Forelimb muscle (tissue), 1 donor: ENCODE data around the gene POM121. TPM values are rescaled to one million over a fixed set of nuclear protein-coding genes. Genes with fewer than 3 reads are reported as not detected.
"Not testable (repeated sequence)": the region's sequence is repeated elsewhere in the genome, so short reads cannot be mapped to it uniquely, and the experiment has no call there.

Experiments used
- DNase-seq: peaks from one replicate; pipeline ENCODE4 v3.0.0-alpha.2; 2013; ENCODE audit warnings: low read depth
- polyA plus RNA-seq: library from polyadenylated mRNA; unstranded; fragments of 120-200 nt; gene quantifications from one replicate; pipeline ENCODE4 v1.2.1, GENCODE V29; 2013; ENCODE audit not compliant: insufficient read length

Gene POM121
- polyA plus RNA-seq: 29.2 TPM

- peak; percentile 77 for DNase-seq
Observed at GRCh38 chr7:72924733-72925545, at the start of gene POM121. TSS of gene POM121 (plus strand) at chr7:72925095. CDS start at chr7:72925122, 27 bp downstream.

DNA sequence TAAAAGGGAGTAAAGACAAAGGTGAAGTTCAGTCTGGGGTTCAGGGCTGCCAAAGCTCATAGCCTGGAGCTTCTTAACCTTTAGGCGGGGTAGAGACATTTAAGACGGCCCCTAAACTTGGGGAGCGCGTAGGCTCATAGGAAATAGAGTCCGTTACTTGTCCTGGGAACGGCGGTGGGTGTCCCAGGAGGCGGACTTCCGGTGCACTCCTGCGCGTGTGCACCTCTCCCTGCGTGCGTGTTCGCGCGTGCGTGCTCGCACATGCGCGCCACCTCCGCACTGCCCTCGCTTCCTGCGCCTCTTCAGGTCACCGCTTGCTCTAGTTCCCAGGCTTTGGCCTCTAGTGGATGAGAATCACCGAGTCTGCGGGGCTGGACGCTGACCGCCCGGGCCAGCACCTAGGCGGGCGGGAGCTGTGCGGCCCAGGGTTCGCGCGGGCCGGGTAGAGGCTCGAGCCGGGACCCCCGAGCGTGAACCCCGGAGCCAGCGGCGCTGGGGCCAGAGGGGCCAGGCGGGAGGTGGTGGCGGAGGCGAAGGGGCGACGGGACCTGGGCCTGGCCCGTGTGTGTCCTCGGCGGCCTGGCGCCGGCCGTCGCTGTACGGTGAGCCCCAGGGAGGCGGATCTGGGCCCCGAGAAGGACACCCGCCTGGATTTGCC is 45.7 kb upstream of the POM121 start:
- peak; percentile 43 for DNase-seq

- DNase-seq: peak; percentile 39
Observed at GRCh38 chr7:72879737-72880215, 45.1 kb upstream of the POM121 start.

DNA sequence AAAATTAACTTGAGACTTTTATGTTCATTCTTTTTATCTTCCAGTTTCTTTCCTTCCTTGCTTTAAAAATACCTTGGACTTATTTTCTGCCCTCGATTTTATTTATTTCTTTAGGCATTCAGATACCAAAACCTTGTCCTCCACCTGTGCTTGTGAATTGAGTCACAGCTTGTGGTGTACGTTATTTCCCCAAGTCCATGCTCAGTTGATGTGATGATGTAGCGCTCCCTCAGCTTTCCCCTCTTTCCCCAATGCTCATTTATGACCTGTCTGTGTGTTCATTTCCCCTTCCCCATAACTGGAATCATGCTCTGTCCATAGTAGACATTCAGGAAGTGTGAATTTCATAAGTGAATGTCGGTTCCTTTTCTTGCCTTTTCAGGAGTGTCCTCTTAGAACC is 33.1 kb upstream of the POM121 start:
- not testable (repeated sequence) for DNase-seq

- not testable (repeated sequence) for DNase-seq
Observed at GRCh38 chr7:72904740-72905139, 20.2 kb upstream of the POM121 start.

GRCh38 chr7:72908422-72908821 is 16.5 kb upstream of the POM121 start:
- not testable (repeated sequence) for DNase-seq

DNA sequence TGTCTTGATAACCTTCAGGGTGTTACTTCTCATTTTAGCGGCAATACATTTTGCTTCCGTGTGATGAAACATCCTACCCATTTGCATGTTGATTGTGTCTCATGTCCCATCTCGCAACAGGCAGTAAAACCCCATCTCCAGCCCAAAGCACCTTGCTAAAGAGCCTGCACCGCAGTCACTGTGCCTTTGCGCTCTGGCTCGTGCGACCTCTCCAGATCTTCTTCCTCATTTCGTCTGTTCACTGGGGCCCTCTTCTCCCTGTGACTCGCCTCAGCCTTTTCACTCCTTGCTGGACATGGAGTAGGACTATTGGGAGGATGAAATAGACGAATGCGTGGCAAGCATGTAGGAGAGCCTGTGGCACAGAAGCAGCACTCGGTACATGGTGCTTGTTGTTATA is 13.5 kb upstream of the POM121 start:
- not testable (repeated sequence) for DNase-seq

GRCh38 chr7:72913750-72914149 is 11.1 kb upstream of the POM121 start:
- DNase-seq: not testable (repeated sequence)

- DNase-seq: not testable (repeated sequence)
Observed at GRCh38 chr7:72914756-72915525, 10.0 kb upstream of the POM121 start.

DNA sequence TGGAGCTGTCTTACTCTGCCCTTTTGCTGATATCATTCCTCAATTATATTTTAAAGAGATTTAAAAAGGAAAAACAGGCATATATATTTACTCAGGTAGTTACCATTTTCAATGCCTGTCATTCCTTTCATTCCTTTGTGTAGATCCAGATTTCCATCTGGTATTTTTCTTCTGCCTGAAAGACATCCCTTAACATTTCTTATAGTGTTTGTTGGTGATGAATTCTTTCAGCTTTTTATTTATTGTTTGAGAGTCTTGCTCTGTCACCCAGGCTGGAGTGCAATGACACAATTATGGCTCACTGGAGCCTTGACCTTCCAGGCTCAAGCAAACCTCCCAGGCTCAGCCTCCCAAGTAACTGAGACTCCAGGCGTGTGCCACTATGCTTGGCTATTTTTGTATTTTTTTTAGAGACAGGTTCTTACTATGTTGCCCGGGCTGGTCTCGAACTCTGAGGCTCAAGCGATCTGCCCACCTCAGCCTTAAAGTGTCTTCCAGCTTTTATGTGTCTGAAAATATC is 5.6 kb upstream of the POM121 start:
- no peak for DNase-seq

DNA sequence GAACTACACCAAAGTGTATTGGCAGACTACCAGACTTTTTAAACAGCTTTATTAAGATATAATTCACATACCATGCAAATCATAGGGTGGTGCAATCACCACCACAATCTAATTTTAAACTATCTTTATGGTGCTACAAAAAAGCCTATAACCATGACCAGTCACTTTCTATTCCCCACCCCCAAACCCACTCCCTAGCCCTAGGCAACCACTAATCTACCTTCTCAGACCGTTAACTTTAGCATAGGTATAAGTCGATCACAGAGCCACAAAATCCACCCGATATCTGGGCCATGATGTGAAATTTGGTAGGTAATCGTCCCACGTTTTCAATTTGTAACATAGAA is 536 bp upstream of the POM121 start:
- no peak for DNase-seq

- no peak for DNase-seq
Observed at GRCh38 chr7:72925546-72926120, 738 bp downstream of the POM121 start.

DNA sequence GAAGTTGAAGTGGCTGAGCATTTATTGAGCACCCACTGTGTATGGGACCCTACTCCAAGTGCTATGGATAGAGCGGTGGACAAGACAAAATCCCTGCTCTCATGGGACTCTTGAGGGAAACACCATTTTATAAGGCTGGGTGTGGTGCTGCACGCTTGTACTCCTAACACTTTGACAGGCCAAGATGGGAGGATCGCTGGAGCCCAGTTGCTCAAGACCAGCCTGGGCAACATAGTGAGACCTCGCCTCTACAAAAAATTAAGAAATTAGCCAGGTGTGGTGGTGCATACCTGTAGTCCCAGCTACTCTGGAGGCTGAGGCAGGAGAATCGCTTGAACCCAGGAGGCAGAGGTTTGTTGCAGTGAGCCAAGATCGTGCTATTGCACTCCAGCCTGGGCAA is 2.9 kb downstream of the POM121 start:
- not testable (repeated sequence) for DNase-seq

GRCh38 chr7:72928216-72928615 is 3.3 kb downstream of the POM121 start:
- DNase-seq: not testable (repeated sequence)

DNA sequence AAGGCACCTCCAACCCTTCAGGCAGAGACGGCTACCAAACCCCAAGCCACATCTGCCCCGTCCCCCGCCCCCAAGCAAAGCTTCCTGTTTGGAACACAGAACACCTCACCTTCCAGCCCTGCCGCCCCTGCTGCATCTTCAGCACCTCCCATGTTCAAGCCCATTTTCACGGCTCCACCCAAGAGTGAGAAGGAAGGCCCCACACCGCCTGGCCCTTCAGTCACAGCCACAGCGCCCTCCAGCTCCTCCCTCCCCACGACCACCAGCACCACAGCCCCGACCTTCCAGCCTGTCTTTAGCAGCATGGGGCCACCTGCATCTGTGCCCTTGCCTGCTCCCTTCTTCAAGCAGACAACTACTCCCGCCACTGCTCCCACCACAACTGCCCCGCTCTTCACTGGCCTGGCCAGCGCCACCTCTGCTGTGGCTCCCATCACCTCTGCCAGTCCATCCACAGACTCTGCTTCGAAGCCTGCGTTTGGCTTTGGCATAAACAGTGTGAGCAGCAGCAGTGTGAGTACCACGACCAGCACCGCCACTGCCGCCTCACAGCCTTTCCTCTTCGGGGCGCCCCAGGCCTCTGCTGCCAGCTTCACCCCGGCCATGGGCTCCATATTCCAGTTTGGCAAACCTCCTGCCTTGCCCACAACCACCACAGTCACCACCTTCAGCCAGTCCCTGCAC is 17.3 kb downstream of the POM121 start:
- DNase-seq: not testable (repeated sequence)

- DNase-seq: not testable (repeated sequence)
Observed at GRCh38 chr7:72942956-72943355, 18.1 kb downstream of the POM121 start.

DNA sequence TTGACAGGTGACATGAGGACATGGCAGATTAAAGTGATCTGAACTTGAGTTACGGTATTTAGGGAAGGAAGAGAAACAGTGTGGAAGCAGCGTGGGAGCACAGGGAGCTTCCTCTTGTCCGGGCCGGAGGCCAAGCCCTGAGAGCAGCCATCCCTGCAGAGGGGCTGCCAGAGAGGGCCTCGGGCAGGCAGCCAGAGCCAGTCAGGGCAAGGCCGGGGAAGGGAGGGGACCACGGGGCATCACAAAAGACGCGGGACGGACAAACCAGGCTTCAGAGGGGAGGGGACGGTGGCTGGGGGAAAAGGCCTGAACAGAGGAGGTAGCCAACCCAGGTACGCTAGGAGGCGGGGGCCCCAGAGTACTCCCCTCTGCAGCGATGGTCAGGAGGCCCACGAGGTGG is 20.0 kb downstream of the POM121 start:
- DNase-seq: not testable (repeated sequence)

DNA sequence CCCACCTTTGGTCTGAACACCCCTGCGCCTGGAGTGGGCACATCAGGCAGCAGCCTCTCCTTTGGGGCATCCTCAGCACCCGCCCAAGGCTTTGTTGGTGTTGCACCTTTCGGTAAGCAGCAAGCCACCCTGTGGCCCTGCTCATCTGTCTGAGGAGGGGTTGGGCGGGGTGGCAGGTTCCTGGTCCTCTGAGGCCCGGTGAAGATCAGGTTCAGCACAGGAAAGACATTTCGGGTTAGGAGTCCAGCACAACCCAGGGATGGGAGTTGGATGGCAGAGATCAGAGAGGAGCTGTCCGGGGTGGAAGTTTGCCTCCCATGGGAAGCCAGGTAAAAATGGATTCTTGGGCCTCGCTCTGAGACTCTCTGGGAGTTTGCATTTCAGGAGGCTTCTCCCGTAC is 20.7 kb downstream of the POM121 start:
- DNase-seq: not testable (repeated sequence)

GRCh38 chr7:72946130-72946745 is 21.3 kb downstream of the POM121 start:
- not testable (repeated sequence) for DNase-seq

DNA sequence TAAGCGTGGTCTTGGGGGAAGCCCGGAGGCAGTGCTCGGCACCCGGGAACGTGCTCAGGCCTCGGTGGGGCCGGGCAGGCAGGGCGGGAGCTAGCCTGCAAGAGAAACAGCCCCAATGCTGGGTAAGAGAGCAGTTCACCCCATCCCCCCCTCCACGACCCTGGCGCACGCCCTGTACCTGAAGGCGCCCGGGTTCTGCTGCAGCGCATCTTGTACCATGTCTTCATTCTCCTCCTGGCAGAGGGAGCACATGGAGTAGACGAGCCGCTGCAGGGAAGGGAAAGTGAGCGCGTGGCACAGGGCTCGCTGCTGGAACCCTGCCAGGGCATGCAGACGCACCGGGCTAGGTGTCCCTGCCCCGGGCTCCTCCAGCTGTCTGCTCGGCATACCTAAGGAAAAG is 23.8 kb downstream of the POM121 start:
- not testable (repeated sequence) for DNase-seq
